Keratinocyte (primary cell): Measurements from ENCODE around the gene NDRG3. TPM values are rescaled to one million over a fixed set of nuclear protein-coding genes. Genes with fewer than 3 reads are reported as not detected.

Experiments used
- DNase-seq: peaks from one replicate; pipeline ENCODE4 v3.0.0-alpha.2; 2011; ENCODE audit warnings: low read depth, missing footprints, low spot score
- FAIRE-seq: peaks from 2 replicates; lab custom pipeline; 2011; peaks lifted over from hg19 to GRCh38; lab: Jason Lieb, UNC
- H2AFZ ChIP-seq: 2 replicates; pipeline ENCODE4 v1.6.0; 2012; ENCODE audit warnings: low read length, control low read depth, inconsistent platforms; ENCODE audit not compliant: control insufficient read depth
- H3K27ac ChIP-seq: 2 replicates; pipeline ENCODE4 v1.5.1; 2011; ENCODE audit warnings: low read length; ENCODE audit not compliant: control insufficient read depth, insufficient read depth
- H3K27me3 ChIP-seq: 3 replicates; pipeline ENCODE4 v1.6.0; 2011; ENCODE audit warnings: low read length; ENCODE audit not compliant: control insufficient read depth, insufficient read depth; ENCODE audit errors: extremely low read depth
- H3K36me3 ChIP-seq, 2 experiments: 2 replicates in 1 of 2; 3 replicates in 1 of 2; pipeline ENCODE4 v1.5.1; 2011; ENCODE audit warnings: low read length in 2 of 2, mild to moderate bottlenecking in 1 of 2; ENCODE audit not compliant: control insufficient read depth in 2 of 2, insufficient read depth in 2 of 2; ENCODE audit errors: extremely low read depth in 1 of 2
- H3K4me1 ChIP-seq: 3 replicates; pipeline ENCODE4 v1.5.1; 2011; ENCODE audit warnings: low read length; ENCODE audit not compliant: control insufficient read depth, insufficient read depth; ENCODE audit errors: extremely low read depth
- H3K4me2 ChIP-seq: 3 replicates; pipeline ENCODE4 v1.6.0; 2011; ENCODE audit warnings: low read depth, low read length; ENCODE audit not compliant: control insufficient read depth, insufficient read depth; ENCODE audit errors: extremely low read depth
- H3K4me3 ChIP-seq, 3 experiments: fragments of 200-600 bp in 1 of 3; sonication (generic) in 1 of 3; 2 replicates in 2 of 3; 3 replicates in 1 of 3; pipeline ENCODE4 v1.5.1; 2011 to 2016; ENCODE audit warnings: low read length in 3 of 3, mild to moderate bottlenecking in 3 of 3, control low read depth in 2 of 3, inconsistent platforms in 1 of 3, low read depth in 1 of 3, mixed read lengths in 1 of 3, mixed run types in 1 of 3, moderate library complexity in 1 of 3; ENCODE audit not compliant: control insufficient read depth in 2 of 3, insufficient read depth in 2 of 3; ENCODE audit errors: extremely low read depth in 1 of 3
- H3K79me2 ChIP-seq: 2 replicates; pipeline ENCODE4 v1.6.0; 2012; ENCODE audit warnings: low read length; ENCODE audit not compliant: control insufficient read depth, insufficient read depth
- H3K9ac ChIP-seq: 3 replicates; pipeline ENCODE4 v1.6.0; 2011; ENCODE audit warnings: low read length; ENCODE audit not compliant: control insufficient read depth, insufficient read depth; ENCODE audit errors: extremely low read depth
- H3K9me1 ChIP-seq: 3 replicates; pipeline ENCODE4 v1.6.0; 2011; ENCODE audit warnings: low read length; ENCODE audit not compliant: control insufficient read depth, insufficient read depth; ENCODE audit errors: extremely low read depth
- H3K9me3 ChIP-seq: 2 replicates; pipeline ENCODE4 v1.5.1; 2012; ENCODE audit warnings: low read depth, low read length; ENCODE audit not compliant: control insufficient read depth
- H4K20me1 ChIP-seq: 3 replicates; pipeline ENCODE4 v1.6.0; 2011; ENCODE audit warnings: low read length; ENCODE audit not compliant: control insufficient read depth, insufficient read depth; ENCODE audit errors: extremely low read depth
- CTCF ChIP-seq, 3 experiments: IDR thresholded peaks in 1 of 3; conservative IDR thresholded peaks in 1 of 3; optimal IDR thresholded peaks in 1 of 3; 2 replicates in 2 of 3; 3 replicates in 1 of 3; pipeline versions ENCODE3 to v1.5.1; 2011; ENCODE audit warnings: low read length in 3 of 3, mild to moderate bottlenecking in 3 of 3, moderate library complexity in 2 of 3, control low read depth in 1 of 3, inconsistent platforms in 1 of 3; ENCODE audit not compliant: insufficient read depth in 2 of 3; ENCODE audit errors: extremely low read depth in 1 of 3
- EZH2 ChIP-seq: IDR thresholded peaks from one replicate; pipeline ENCODE4 v1.6.1; 2012; ENCODE audit warnings: inconsistent platforms, mild to moderate bottlenecking, low read length, moderate library complexity
- dilution Hi-C: fragments of 300-500 bp; cut with MboI; formaldehyde crosslinking; loops from one replicate; pipeline ENCODE4 v1.7.0; 2020; ENCODE audit warnings: low sequenced_read_pairs; ENCODE audit not compliant: extremely low pct_ligation_motif_present
- polyA plus RNA-seq, 5 experiments: library from polyadenylated mRNA; depleted of rRNA in 3 of 5; stranded (reverse) in 3 of 5; stranded (forward) in 1 of 5; unstranded in 1 of 5; fragments of >200 nt; gene quantifications; 1 replicate in 1 of 5; 2 replicates in 3 of 5; 3 replicates in 1 of 5; pipeline versions ENCODE4 v1.2.1 to v1.2.3, GENCODE V29; 2011 to 2012; ENCODE audit warnings: missing spikeins in 2 of 5, low read depth in 1 of 5, low replicate concordance in 1 of 5

The NDRG3 gene
- polyA plus RNA-seq, 1 donor (not counting 4 experiments of a cell fraction or from before 2014, with no cell fraction given): 44.1 TPM

- TF ChIP-seq EZH2 (no peak), CTCF (optimal IDR thresholded peaks at IDR 0.05 in 1 of 3, IDR thresholded peaks at IDR 0.05 in 1 of 3, conservative IDR thresholded peaks at IDR 0.05 in 1 of 3; ENCODE audit: extremely low read depth in 1 of 3, insufficient read depth in 2 of 3, low read length in 3 of 3) (no peak)
- H3K4me1 ChIP-seq: no peaks in the 10 kb centered on the region
- no peak overlapping the region for H3K27ac ChIP-seq
Observed at GRCh38 chr20:36784900-36785299, 39.0 kb upstream of the NDRG3 start.

DNA sequence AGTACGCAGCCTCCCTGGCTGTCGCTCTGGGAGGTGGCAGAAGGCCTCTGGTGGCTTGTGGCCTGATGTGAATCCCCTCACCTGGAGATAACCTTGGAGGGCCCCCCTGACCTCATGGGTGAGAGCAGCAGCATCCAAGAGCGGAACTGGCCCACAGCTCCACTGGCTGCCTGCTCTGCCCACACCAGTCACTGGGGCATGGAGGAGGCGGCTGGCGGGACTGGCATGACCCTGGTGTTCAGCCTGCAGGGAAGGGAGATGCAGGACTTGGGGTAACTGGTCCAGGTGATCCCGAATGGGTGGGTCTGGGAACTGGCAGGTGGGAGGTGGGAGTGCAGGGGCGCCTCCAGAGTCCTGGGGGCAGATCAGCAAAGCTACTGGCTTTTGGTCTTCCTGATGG, 38.2 kb upstream of the NDRG3 start:
- Histone ChIP-seq H3K27me3 (no peaks in the 10 kb centered on the region), H2AFZ (no peak overlapping the region), H3K9ac (no peak overlapping the region), H3K9me3 (no peaks in the 10 kb centered on the region), H4K20me1 (no peaks in the 10 kb centered on the region), H3K27ac (no peak overlapping the region), H3K4me1 (no peaks in the 10 kb centered on the region), H3K9me1 (no peaks in the 10 kb centered on the region), H3K4me2 (no peak overlapping the region), H3K79me2 (no peaks in the 10 kb centered on the region), H3K4me3 (no peak overlapping the region), H3K36me3 (peaks cover 27 to 30% of the 10 kb centered on the region in 2 experiments)
- dilution Hi-C loops: no loop called here
- TF ChIP-seq EZH2 (no peak), CTCF (optimal IDR thresholded peaks at IDR 0.05 in 1 of 3, IDR thresholded peaks at IDR 0.05 in 1 of 3, conservative IDR thresholded peaks at IDR 0.05 in 1 of 3; ENCODE audit: extremely low read depth in 1 of 3, insufficient read depth in 2 of 3, low read length in 3 of 3) (no peak)
- DNase-seq: no peak
- FAIRE-seq: no peak

More at GRCh38 chr20:36784900-36785299, 39.0 kb upstream of the NDRG3 start:
- Histone ChIP-seq H2AFZ (no peak overlapping the region), H4K20me1 (no peaks in the 10 kb centered on the region), H3K4me2 (no peak overlapping the region), H3K79me2 (no peaks in the 10 kb centered on the region), H3K4me3 (no peak overlapping the region), H3K27me3 (no peaks in the 10 kb centered on the region), H3K9ac (no peak overlapping the region), H3K36me3 (peaks cover 30% of the 10 kb centered on the region in 2 experiments), H3K9me3 (no peaks in the 10 kb centered on the region), H3K9me1 (no peaks in the 10 kb centered on the region)
- DNase-seq (no peak), FAIRE-seq (no peak)
- dilution Hi-C loops: no loop called here
